ENCODE results near the gene CDH13.

CDH13 gene

DNA sequence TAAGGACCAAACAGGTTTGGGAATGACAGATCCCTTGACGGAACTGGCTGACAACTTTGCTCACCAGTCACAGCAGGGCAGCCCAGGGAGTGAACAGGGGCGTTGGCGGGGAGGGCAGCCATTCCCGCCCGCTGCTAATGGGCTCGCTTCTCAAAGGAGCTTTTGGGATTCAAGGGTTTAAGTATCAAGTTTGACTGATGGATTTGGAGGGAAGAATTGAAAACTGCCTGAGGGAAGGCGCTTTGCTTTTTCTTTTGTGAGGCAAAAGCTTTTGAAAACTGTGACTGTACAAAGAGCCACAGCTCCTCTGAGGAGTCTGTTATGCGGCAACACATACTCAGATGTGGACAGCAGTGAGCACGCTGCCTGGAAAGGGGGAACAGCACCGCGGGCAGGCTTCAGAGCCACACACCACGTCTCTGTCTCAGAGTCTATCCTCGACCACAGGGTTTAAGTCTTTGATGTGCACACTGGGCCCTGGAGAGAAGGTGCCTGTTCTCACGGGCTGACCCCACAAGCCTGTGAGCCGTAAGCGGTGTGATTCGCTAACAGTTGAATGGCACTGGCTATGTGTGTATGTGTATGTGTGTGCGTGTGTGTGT, 1101.1 kb downstream of the CDH13 start:
- Histone ChIP-seq H3K4me1 (ENCODE audit: control insufficient read depth, insufficient read depth, low read depth, low read length) (peaks cover 5% of the 10 kb centered on the region), H3K27me3 (ENCODE audit: control insufficient read depth in 1 of 2, insufficient read depth in 1 of 2, low read length in 2 of 2) (no peaks in the 10 kb centered on the region), H3K9me3 (ENCODE audit: control insufficient read depth, low read length) (peaks cover 10% of the 10 kb centered on the region), H3K18ac (ENCODE audit: low read depth in 1 of 2, low read length in 2 of 2) (peak overlapping the region; percentile 7 to 75), H3K4me3 (ENCODE audit: insufficient read depth in 1 of 2, low read depth in 1 of 2, low read length in 2 of 2) (no peak overlapping the region), H2BK5ac (ENCODE audit: low read depth, low read length, poor library complexity, severe bottlenecking) (peak overlapping the region; percentile 78), H3K4me2 (ENCODE audit: low read length, poor library complexity, severe bottlenecking) (no peak overlapping the region), H2AK5ac (ENCODE audit: low read length, severe bottlenecking) (peak overlapping the region; percentile 86), H3K4ac (ENCODE audit: low read depth in 1 of 2, low read length in 2 of 2) (peak overlapping the region in 1 of 2 experiments; percentile 8), H2BK12ac (ENCODE audit: low read length in 2 of 2) (peak overlapping the region; percentile 50 to 69), H3K27ac (ENCODE audit: low read length, poor library complexity, severe bottlenecking) (peak overlapping the region; percentile 91), H4K91ac (ENCODE audit: low read length) (peak overlapping the region; percentile 74), H3K36me3 (ENCODE audit: control insufficient read depth in 1 of 2, insufficient read depth in 2 of 2, low read depth in 1 of 2, low read length in 2 of 2) (no peaks in the 10 kb centered on the region), H3K23ac (ENCODE audit: low read length in 2 of 2) (peak overlapping the region in 1 of 2 experiments; percentile 28), H4K8ac (ENCODE audit: low read length) (peak overlapping the region; percentile 33), H3K9ac (ENCODE audit: low read length) (no peak overlapping the region), H2BK120ac (ENCODE audit: low read depth, low read length) (peak overlapping the region; percentile 37), H2AFZ (ENCODE audit: low read depth, low read length) (no peak overlapping the region), H3K79me1 (replicated peaks; ENCODE audit: low read length, poor library complexity, severe bottlenecking) (no peaks in the 10 kb centered on the region), H3K14ac (ENCODE audit: low read length in 2 of 2) (peak overlapping the region in 1 of 2 experiments; percentile 85), H2BK15ac (ENCODE audit: low read depth, poor library complexity, severe bottlenecking) (no peak overlapping the region)
- WGBS: 87% methylated on average over 18 of the region's 18 CpGs
- DNase-seq: no peak

DNA sequence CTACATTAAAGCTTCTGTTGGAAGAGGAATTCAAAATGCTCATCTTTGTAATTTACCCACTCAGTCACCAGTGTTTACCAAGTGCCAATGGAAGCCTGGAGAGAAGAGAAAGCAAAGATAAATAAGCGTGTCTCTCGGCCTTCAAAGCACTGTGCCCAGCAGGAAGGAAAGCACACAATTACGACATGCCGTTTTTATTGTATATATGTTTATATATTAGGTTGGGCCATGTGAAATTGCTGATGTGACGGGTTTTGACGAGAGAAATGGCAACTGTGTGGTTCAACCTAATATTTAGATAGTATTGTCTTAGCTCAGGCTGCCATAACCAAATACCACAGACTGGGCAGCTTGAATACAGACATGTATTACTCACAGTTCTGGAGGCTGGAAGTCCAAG, 1101.7 kb downstream of the CDH13 start:
- Histone ChIP-seq H3K4me3 (ENCODE audit: insufficient read depth in 1 of 2, low read depth in 1 of 2, low read length in 2 of 2) (no peak overlapping the region), H3K9me3 (ENCODE audit: control insufficient read depth, low read length) (peaks cover 10% of the 10 kb centered on the region), H2BK120ac (ENCODE audit: low read depth, low read length) (no peak overlapping the region), H3K79me1 (replicated peaks; ENCODE audit: low read length, poor library complexity, severe bottlenecking) (no peaks in the 10 kb centered on the region), H3K36me3 (ENCODE audit: control insufficient read depth in 1 of 2, insufficient read depth in 2 of 2, low read depth in 1 of 2, low read length in 2 of 2) (no peaks in the 10 kb centered on the region), H3K4ac (ENCODE audit: low read depth in 1 of 2, low read length in 2 of 2) (no peak overlapping the region), H4K8ac (ENCODE audit: low read length) (no peak overlapping the region), H3K27me3 (ENCODE audit: control insufficient read depth in 1 of 2, insufficient read depth in 1 of 2, low read length in 2 of 2) (no peaks in the 10 kb centered on the region), H2AK5ac (ENCODE audit: low read length, severe bottlenecking) (no peak overlapping the region), H2BK5ac (ENCODE audit: low read depth, low read length, poor library complexity, severe bottlenecking) (no peak overlapping the region), H2AFZ (ENCODE audit: low read depth, low read length) (no peak overlapping the region), H3K18ac (ENCODE audit: low read depth in 1 of 2, low read length in 2 of 2) (no peak overlapping the region), H3K9ac (ENCODE audit: low read length) (no peak overlapping the region), H3K4me2 (ENCODE audit: low read length, poor library complexity, severe bottlenecking) (no peak overlapping the region), H2BK12ac (ENCODE audit: low read length in 2 of 2) (peak overlapping the region in 1 of 2 experiments; percentile 10), H3K27ac (ENCODE audit: low read length, poor library complexity, severe bottlenecking) (no peak overlapping the region), H3K14ac (ENCODE audit: low read length in 2 of 2) (no peak overlapping the region), H3K4me1 (ENCODE audit: control insufficient read depth, insufficient read depth, low read depth, low read length) (peaks cover 2% of the 10 kb centered on the region), H4K91ac (ENCODE audit: low read length) (no peak overlapping the region), H3K23ac (ENCODE audit: low read length in 2 of 2) (no peak overlapping the region), H2BK15ac (ENCODE audit: low read depth, poor library complexity, severe bottlenecking) (no peak overlapping the region)
- no peak for DNase-seq
- 91% methylated on average over 6 of the region's 6 CpGs for WGBS

DNA sequence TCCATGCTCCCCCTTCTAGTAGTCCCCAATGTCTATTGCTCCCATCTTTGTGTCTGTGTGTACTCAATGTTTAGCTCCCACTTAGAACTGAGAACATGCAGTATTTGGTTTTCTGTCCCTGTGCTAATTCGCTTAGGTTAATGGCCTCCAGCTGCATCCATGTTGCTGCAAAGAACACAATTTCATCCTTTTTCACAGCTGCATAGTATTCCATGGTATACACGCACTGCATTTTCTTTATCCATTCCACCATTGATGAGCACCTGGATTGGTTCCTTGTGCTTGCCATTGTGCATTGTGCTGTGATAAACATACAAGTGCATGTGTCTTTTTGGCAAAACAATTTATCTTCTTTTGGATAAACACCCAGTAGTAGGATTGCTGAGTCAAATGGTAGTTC, 1104.0 kb downstream of the CDH13 start:
- Histone ChIP-seq H2BK15ac (ENCODE audit: low read depth, poor library complexity, severe bottlenecking) (no peak overlapping the region), H3K23ac (ENCODE audit: low read length in 2 of 2) (no peak overlapping the region), H3K36me3 (ENCODE audit: control insufficient read depth in 1 of 2, insufficient read depth in 2 of 2, low read depth in 1 of 2, low read length in 2 of 2) (no peaks in the 10 kb centered on the region), H3K4me3 (ENCODE audit: insufficient read depth in 1 of 2, low read depth in 1 of 2, low read length in 2 of 2) (no peak overlapping the region), H3K4ac (ENCODE audit: low read depth in 1 of 2, low read length in 2 of 2) (no peak overlapping the region), H4K8ac (ENCODE audit: low read length) (no peak overlapping the region), H3K4me1 (ENCODE audit: control insufficient read depth, insufficient read depth, low read depth, low read length) (peaks cover 4% of the 10 kb centered on the region), H2BK120ac (ENCODE audit: low read depth, low read length) (no peak overlapping the region), H4K91ac (ENCODE audit: low read length) (no peak overlapping the region), H3K27ac (ENCODE audit: low read length, poor library complexity, severe bottlenecking) (no peak overlapping the region), H2BK5ac (ENCODE audit: low read depth, low read length, poor library complexity, severe bottlenecking) (no peak overlapping the region), H2AK5ac (ENCODE audit: low read length, severe bottlenecking) (no peak overlapping the region), H3K4me2 (ENCODE audit: low read length, poor library complexity, severe bottlenecking) (no peak overlapping the region), H3K27me3 (ENCODE audit: control insufficient read depth in 1 of 2, insufficient read depth in 1 of 2, low read length in 2 of 2) (no peaks in the 10 kb centered on the region), H3K9me3 (ENCODE audit: control insufficient read depth, low read length) (peaks cover 27% of the 10 kb centered on the region), H3K9ac (ENCODE audit: low read length) (no peak overlapping the region), H3K14ac (ENCODE audit: low read length in 2 of 2) (no peak overlapping the region), H2BK12ac (ENCODE audit: low read length in 2 of 2) (no peak overlapping the region), H3K79me1 (replicated peaks; ENCODE audit: low read length, poor library complexity, severe bottlenecking) (no peaks in the 10 kb centered on the region), H2AFZ (ENCODE audit: low read depth, low read length) (no peak overlapping the region), H3K18ac (ENCODE audit: low read depth in 1 of 2, low read length in 2 of 2) (no peak overlapping the region)
- no peak for DNase-seq
- 0% methylated on average over 2 of the region's 2 CpGs for WGBS

DNA sequence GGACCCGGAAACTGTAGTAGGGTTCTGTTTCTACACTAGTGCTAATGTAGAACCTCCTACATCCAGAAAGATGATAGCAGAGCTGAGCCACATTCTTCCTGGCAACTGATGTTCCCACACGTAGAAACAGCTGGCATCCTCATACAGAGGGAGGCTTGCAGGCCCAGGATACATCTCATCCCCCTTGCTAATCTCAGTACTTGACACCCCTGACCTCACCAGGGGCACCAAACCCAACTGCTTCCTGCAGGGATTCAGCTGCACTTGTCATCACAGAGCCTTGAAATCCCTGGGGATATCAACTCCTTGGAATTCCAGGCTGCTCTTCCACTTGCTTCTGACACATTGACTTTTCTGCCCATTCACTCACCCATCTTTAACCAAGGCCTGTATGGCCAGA, 1105.8 kb downstream of the CDH13 start:
- Histone ChIP-seq H2AK5ac (ENCODE audit: low read length, severe bottlenecking) (no peak overlapping the region), H3K27me3 (ENCODE audit: control insufficient read depth in 1 of 2, insufficient read depth in 1 of 2, low read length in 2 of 2) (no peaks in the 10 kb centered on the region), H4K8ac (ENCODE audit: low read length) (no peak overlapping the region), H2BK5ac (ENCODE audit: low read depth, low read length, poor library complexity, severe bottlenecking) (no peak overlapping the region), H3K23ac (ENCODE audit: low read length in 2 of 2) (no peak overlapping the region), H2BK12ac (ENCODE audit: low read length in 2 of 2) (no peak overlapping the region), H2AFZ (ENCODE audit: low read depth, low read length) (no peak overlapping the region), H3K9ac (ENCODE audit: low read length) (no peak overlapping the region), H2BK15ac (ENCODE audit: low read depth, poor library complexity, severe bottlenecking) (no peak overlapping the region), H3K27ac (ENCODE audit: low read length, poor library complexity, severe bottlenecking) (no peak overlapping the region), H3K14ac (ENCODE audit: low read length in 2 of 2) (no peak overlapping the region), H3K79me1 (replicated peaks; ENCODE audit: low read length, poor library complexity, severe bottlenecking) (no peaks in the 10 kb centered on the region), H3K18ac (ENCODE audit: low read depth in 1 of 2, low read length in 2 of 2) (no peak overlapping the region), H3K9me3 (ENCODE audit: control insufficient read depth, low read length) (peaks cover 30% of the 10 kb centered on the region), H3K4me3 (ENCODE audit: insufficient read depth in 1 of 2, low read depth in 1 of 2, low read length in 2 of 2) (no peak overlapping the region), H3K4me1 (ENCODE audit: control insufficient read depth, insufficient read depth, low read depth, low read length) (peaks cover 4% of the 10 kb centered on the region), H3K4me2 (ENCODE audit: low read length, poor library complexity, severe bottlenecking) (no peak overlapping the region), H4K91ac (ENCODE audit: low read length) (no peak overlapping the region), H3K4ac (ENCODE audit: low read depth in 1 of 2, low read length in 2 of 2) (no peak overlapping the region), H2BK120ac (ENCODE audit: low read depth, low read length) (no peak overlapping the region), H3K36me3 (ENCODE audit: control insufficient read depth in 1 of 2, insufficient read depth in 2 of 2, low read depth in 1 of 2, low read length in 2 of 2) (no peaks in the 10 kb centered on the region)
- DNase-seq: no peak
- 80% methylated on average over 2 of the region's 2 CpGs for WGBS
